GM18508 (cell line): ENCODE data around the gene AQP11.
"Not testable (repeated sequence)": the region's sequence is repeated elsewhere in the genome, so short reads cannot be mapped to it uniquely, and the experiment has no call there.

Experiments used
- ATAC-seq: cut with Tn5 transposase; IDR thresholded peaks from one replicate; pipeline ENCODE4 v1.9.1; 2021; ENCODE audit warnings: moderate number of reproducible peaks; ENCODE audit not compliant: insufficient read depth, unreplicated experiment

AQP11 gene

DNA sequence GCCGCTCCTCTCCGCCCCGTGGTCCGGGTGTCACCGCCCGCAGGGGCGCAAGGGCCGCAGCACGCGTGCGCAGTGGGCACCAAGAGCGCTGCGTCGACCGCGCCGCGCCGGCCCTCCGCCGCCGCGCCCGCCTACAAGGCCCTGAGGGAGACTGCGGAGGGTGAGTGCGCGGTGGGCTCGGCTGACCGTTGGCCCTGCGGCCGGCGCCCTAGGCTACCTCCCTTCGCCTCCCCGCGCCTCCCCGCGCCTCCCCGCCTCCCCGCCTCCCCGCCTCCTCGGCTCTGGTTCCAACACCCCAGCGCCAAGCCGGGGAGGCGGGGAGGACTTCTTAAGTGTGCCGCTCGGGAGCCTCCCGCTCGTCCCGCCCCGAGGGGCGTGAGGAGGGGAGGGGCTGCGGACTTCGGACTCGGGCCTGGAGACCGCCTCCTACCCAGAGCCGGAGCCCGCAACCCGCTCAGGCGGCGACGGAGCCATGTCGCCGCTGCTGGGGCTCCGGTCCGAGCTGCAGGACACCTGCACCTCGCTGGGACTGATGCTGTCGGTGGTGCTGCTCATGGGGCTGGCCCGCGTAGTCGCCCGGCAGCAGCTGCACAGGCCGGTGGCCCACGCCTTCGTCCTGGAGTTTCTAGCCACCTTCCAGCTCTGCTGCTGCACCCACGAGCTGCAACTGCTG, at the start of gene AQP11:
AQP11 (plus strand) TSS at position 433 of the 673 bp plus-strand sequence; CDS start at position 473, 40 bp downstream.
- ATAC-seq = no peak

- ATAC-seq = no peak
These were observed 47.5 kb upstream of the AQP11 start for GRCh38 chr11:77542296-77542695.

GRCh38 chr11:77547047-77547836, 42.5 kb upstream of the AQP11 start:
- no peak for ATAC-seq

DNA sequence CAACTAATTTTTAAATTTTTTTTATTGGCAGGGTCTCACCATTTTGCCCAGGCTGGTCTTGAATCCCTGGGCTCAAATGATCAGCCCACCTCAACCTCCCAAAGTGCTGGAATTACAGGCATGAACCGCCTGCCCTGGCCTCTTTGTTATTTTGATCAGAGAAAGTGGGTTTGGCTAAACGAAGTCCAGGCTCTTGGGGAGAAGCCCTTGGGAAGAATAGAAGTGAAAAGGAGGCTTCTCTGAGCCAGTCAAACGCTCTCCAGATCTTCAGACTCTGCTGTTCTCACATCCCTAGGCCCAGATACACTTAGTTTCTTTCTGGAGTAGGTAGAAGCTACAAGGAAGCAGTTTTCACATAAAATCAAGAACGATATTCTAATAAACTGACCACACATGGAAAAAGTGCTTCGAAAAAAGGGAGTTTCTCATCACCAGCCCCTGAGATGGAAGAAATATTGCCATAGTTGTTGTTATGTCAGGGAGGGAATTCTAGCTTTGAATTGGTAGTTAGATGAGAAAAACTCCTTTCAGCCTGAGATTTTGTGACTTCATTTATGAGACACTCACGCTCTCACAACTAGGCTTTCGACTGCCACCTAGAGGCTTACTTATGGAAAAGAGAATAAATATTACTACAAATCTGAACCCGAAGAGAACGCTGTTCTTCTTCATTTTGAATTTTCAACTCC, 41.7 kb upstream of the AQP11 start:
- no peak for ATAC-seq

- no peak for ATAC-seq
These were observed 41.0 kb upstream of the AQP11 start for GRCh38 chr11:77548552-77549445.

DNA sequence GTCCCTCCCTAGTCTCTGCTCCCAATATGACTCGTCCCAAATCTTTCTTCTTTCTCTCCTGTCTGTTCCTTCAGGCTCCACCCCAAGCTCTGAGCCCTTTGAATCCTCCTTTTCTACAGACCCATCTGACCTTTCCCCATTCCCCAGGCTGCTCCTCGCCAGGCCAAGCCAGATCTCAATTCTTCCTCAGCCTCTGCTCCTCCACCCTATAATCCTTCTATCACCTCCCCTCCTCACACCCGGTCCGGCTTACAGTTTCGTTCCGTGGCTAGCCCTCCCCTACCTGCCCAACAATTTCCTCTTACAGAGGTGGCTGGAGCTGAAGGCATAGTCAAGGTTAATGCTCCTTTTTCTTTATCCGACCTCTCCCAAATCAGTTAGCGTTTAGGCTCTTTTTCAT, 38.3 kb upstream of the AQP11 start:
- ATAC-seq = not testable (repeated sequence)

- no peak for ATAC-seq
These were observed 32.2 kb upstream of the AQP11 start for GRCh38 chr11:77557553-77557952.

DNA sequence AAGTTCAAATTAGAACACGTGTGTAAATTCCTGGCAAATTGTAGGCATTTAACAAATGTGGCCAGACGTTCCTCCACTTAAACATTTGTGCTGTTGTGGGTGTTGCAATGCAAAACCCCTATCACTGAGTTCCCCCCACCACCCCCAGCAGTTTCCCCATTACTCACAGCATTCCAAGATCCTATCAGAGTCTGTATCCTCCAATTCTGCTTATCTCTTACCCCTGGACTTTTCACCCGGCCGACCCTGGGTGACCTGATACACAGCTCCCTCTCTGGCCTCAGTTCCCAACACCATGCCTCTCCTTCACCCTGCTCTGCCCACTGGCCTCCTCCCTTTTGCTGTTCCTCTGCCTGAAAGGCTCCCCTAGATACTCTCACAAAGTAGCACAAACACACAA, 31.4 kb upstream of the AQP11 start:
- no peak for ATAC-seq

DNA sequence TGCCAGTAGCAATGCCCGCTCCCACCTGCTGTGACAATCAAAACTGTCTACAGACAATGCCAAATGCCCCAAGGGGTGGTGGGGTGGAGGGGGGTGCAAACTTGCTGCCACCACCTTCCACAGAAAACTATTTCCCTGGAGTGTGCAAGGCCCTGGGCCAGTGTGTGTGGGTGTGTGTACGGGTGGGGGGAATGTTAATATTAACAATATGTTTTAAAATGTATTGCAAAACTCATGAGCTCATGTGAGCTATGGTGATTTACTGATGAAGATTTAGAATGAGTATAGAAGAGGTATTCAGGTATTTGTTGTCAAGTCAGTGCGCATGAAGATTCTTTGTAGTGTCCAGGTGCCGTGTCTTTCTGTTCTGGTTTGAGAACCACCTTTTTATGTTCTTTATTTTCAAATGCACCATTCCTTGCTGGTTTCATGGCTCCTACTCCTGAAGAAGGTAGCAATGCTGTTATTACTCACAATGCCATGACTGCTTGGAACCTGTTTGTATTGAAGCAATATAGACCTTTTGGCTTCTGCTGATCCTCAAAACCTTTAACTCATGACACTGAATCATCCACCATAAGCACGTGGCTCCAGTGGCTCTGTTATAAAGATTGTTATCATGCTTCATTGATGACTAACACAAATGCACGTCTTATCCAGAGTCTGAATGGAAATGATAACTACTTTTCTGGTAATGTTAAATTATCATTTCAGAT, 29.9 kb upstream of the AQP11 start:
- no peak for ATAC-seq

- ATAC-seq = no peak
These were observed 29.1 kb upstream of the AQP11 start for GRCh38 chr11:77560605-77561004.

GRCh38 chr11:77561257-77561656, 28.5 kb upstream of the AQP11 start:
- ATAC-seq = no peak

- ATAC-seq = no peak
These were observed 21.4 kb upstream of the AQP11 start for GRCh38 chr11:77568306-77568705.

DNA sequence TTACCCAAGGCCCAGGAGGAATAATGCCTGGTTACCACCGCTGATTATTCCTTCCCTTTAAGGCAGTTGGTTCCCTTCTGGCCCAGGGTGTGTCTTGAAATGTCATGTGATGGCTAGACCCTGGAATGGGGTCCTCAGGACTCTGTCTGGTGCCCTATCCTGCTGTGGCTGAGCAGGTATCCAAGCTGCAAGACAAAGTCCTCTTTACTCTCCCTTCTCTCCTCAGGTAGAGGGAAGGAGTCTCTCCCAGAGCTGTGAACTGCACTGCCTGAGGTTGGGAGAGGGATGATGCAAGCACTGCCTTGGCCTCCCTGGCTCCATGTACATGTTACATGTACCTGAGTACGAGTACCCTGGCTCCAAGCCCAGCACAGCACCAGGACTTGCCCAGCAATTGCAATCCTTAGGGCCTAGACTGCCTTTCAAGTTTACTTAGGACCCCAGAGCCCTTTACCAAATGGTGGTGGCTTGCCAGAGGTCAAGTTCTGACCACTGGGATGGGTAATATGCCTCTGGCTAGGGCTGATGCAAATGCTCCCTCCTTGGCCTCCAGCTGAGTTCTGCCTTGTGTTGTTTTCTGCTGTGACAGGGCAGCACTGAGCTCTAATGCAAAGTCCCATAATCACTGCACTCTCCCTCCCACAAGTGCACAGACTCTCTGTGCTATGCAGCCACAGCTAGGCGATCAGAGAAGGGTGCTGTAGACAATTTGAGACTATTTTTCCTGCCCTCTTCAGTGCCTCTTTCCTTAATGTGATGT, 20.7 kb upstream of the AQP11 start:
- no peak for ATAC-seq

GRCh38 chr11:77569676-77570070, 20.1 kb upstream of the AQP11 start:
- ATAC-seq = no peak

DNA sequence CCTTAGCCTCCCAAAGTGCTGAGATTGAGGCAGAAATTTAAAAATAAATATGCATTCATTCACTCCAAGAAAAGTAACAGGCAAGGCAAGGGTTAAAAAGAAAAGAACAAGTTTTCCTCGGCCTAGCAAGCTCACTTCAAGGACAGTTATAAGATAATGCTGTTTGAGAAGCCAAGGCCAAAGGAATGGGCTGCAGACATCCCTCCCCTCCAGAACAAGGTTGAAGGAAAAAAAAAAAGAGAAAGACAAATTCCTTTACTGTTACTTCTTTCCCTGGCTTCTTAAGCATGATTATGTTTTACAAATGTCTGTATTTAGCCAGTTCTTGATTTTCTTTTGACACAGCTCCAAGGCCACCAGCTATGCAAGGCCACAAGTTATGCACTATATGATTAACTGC, 18.9 kb upstream of the AQP11 start:
- ATAC-seq = not testable (repeated sequence)

GRCh38 chr11:77575428-77575827, 14.3 kb upstream of the AQP11 start:
- ATAC-seq = not testable (repeated sequence)

- ATAC-seq = no peak
These were observed 8.9 kb upstream of the AQP11 start for GRCh38 chr11:77580712-77581337.

DNA sequence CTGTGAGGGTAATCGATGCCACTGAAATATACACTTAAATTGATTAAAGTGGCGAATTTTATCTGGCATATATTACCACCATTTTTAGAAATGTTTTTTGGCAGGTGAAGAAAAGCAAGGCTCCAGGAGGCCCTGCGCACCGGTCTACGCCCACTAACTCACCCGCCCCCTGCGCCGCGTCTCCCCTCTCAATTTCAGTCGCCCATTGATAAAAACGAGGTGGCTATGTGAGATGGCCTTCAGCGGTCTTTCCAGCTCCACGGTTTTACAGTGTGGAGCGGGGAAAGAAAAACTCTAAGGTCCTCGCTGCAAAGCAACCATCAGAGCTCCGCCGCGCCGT, 602 bp upstream of the AQP11 start:
- no peak for ATAC-seq
